ENCODE results near the gene CCR6. TPM values are rescaled to one million over a fixed set of nuclear protein-coding genes. Genes with fewer than 3 reads are reported as not detected.

The CCR6 gene
- total and polyA plus RNA-seq, 2 donors (not counting 3 experiments of a cell fraction or from before 2014, with no cell fraction given), result not detected

- no TSS peak for BruUV-seq (replicated peaks)
- Histone ChIP-seq H3K27me3 (ENCODE audit: control insufficient read depth in 2 of 2, insufficient read depth in 2 of 2, low read length in 2 of 2) (no peaks in the 10 kb centered on the region), H3K36me3 (ENCODE audit: control insufficient read depth in 2 of 2, extremely low read depth in 1 of 2, insufficient read depth in 2 of 2, low read length in 2 of 2) (no peaks in the 10 kb centered on the region), H3K4me3 (replicated peaks in 1 of 3; ENCODE audit: insufficient read depth in 1 of 3, low read depth in 1 of 3, low read length in 3 of 3) (no peak overlapping the region), H3K4me1 (ENCODE audit: control insufficient read depth, extremely low read depth, insufficient read depth, low read length) (no peaks in the 10 kb centered on the region), H3K4me2 (ENCODE audit: insufficient read depth, low read length) (no peak overlapping the region), H2AFZ (ENCODE audit: low read depth, low read length) (no peak overlapping the region), H3K9me1 (replicated peaks; ENCODE audit: control insufficient read depth, extremely low read depth, insufficient read depth, low read length) (no peaks in the 10 kb centered on the region), H3K79me2 (ENCODE audit: control insufficient read depth, insufficient read depth, low read length) (no peaks in the 10 kb centered on the region), H3K27ac (ENCODE audit: insufficient read depth, low read depth, low read length) (no peak overlapping the region), H4K20me1 (replicated peaks; ENCODE audit: control insufficient read depth, extremely low read depth, insufficient read depth, low read length) (no peaks in the 10 kb centered on the region), H3K9ac (replicated peaks; ENCODE audit: extremely low read depth, insufficient read depth, low read length) (no peak overlapping the region), H3K9me3 (replicated peaks; ENCODE audit: control insufficient read depth, insufficient read depth, low read length) (no peaks in the 10 kb centered on the region)
- no peak for TF ChIP-seq CTCF (IDR thresholded peaks at IDR 0.05; ENCODE audit: extremely low read depth in 1 of 2, insufficient read depth in 1 of 2, low read depth in 1 of 2, low read length in 2 of 2)
- no peak for TF ChIP-seq EZH2 (IDR thresholded peaks at IDR 0.05; ENCODE audit: borderline replicate concordance, low read depth, low read length, severe bottlenecking)
- no peak for TF ChIP-seq MYC (IDR thresholded peaks at IDR 0.05; ENCODE audit: low read depth, low read length)
- TF ChIP-seq POLR2AphosphoS5 (IDR thresholded peaks at IDR 0.05; ENCODE audit: insufficient read depth, low read depth, low read length), result no peak
- TF ChIP-seq JUN (IDR thresholded peaks at IDR 0.05; ENCODE audit: borderline replicate concordance, insufficient read depth, insufficient read length, low read depth), result no peak
- DNase-seq (ENCODE audit: low read depth, low spot score) (no peak), FAIRE-seq (no peak)
- intact Hi-C loops (cut with micrococcal nuclease) (no loop called here), dilution Hi-C loops (cut with MboI; ENCODE audit: extremely low pct_ligation_motif_present, low sequenced_read_pairs) (no loop called here)
- ChIA-PET CTCF (no interaction called here), POLR2A (no interaction called here)
These were observed 23.2 kb downstream of the CCR6 start for GRCh38 chr6:167146135-167146534.

- no peak overlapping the region for H2AFZ ChIP-seq (ENCODE audit: low read depth, low read length)
- H3K4me2 ChIP-seq (ENCODE audit: insufficient read depth, low read length), result no peak overlapping the region
- no peak overlapping the region for H3K9ac ChIP-seq (replicated peaks; ENCODE audit: extremely low read depth, insufficient read depth, low read length)
- ChIA-PET CTCF (no interaction called here), POLR2A (no interaction called here)
- H3K4me1 ChIP-seq (ENCODE audit: control insufficient read depth, extremely low read depth, insufficient read depth, low read length), result no peaks in the 10 kb centered on the region
- dilution Hi-C loops (cut with MboI; ENCODE audit: extremely low pct_ligation_motif_present, low sequenced_read_pairs) (no loop called here), intact Hi-C loops (cut with micrococcal nuclease) (no loop called here)
- no peaks in the 10 kb centered on the region for H4K20me1 ChIP-seq (replicated peaks; ENCODE audit: control insufficient read depth, extremely low read depth, insufficient read depth, low read length)
- no peak overlapping the region for H3K4me3 ChIP-seq (replicated peaks in 1 of 3; ENCODE audit: insufficient read depth in 1 of 3, low read depth in 1 of 3, low read length in 3 of 3)
- H3K9me1 ChIP-seq (replicated peaks; ENCODE audit: control insufficient read depth, extremely low read depth, insufficient read depth, low read length), result no peaks in the 10 kb centered on the region
- DNase-seq (ENCODE audit: low read depth, low spot score), result no peak
- FAIRE-seq, result no peak
- TF ChIP-seq JUN (IDR thresholded peaks at IDR 0.05; ENCODE audit: borderline replicate concordance, insufficient read depth, insufficient read length, low read depth), result no peak
- TF ChIP-seq POLR2A (IDR thresholded peaks at IDR 0.05; ENCODE audit: low read depth, low read length), result no peak
- no peak for TF ChIP-seq POLR2AphosphoS5 (IDR thresholded peaks at IDR 0.05; ENCODE audit: insufficient read depth, low read depth, low read length)
- no peak overlapping the region for H3K27ac ChIP-seq (ENCODE audit: insufficient read depth, low read depth, low read length)
- no TSS peak for BruUV-seq (replicated peaks)
- H3K36me3 ChIP-seq (ENCODE audit: control insufficient read depth in 2 of 2, extremely low read depth in 1 of 2, insufficient read depth in 2 of 2, low read length in 2 of 2), result no peaks in the 10 kb centered on the region
- H3K79me2 ChIP-seq (ENCODE audit: control insufficient read depth, insufficient read depth, low read length), result no peaks in the 10 kb centered on the region
- H3K27me3 ChIP-seq (ENCODE audit: control insufficient read depth in 2 of 2, insufficient read depth in 2 of 2, low read length in 2 of 2), result no peaks in the 10 kb centered on the region
- no peaks in the 10 kb centered on the region for H3K9me3 ChIP-seq (replicated peaks; ENCODE audit: control insufficient read depth, insufficient read depth, low read length)
These were observed 24.1 kb downstream of the CCR6 start for GRCh38 chr6:167146977-167147376.

Data from endothelial cell of umbilical vein (primary cell).